CD4-positive, alpha-beta T cell (primary cell): Measurements from ENCODE around the gene OPCML. TPM values are rescaled to one million over a fixed set of nuclear protein-coding genes. Genes with fewer than 3 reads are reported as not detected.

Source experiments
- ATAC-seq: fragments of 200-7000 bp; cut with Tn5 transposase; one replicate; pipeline ENCODE4 v1.10.0; 2022; ENCODE audit warnings: mild to moderate bottlenecking; ENCODE audit not compliant: poor library complexity
- CTCF ChIA-PET: fragments of 350-600 bp; sonication (Branson Sonifier 250); formaldehyde crosslinking; loops from one replicate; lab custom pipeline; 2021; ENCODE audit warnings: antibody characterized with exemption, inconsistent platforms; lab: Charles Lee
- POLR2A ChIA-PET: fragments of 350-600 bp; sonication (Branson Sonifier 250); formaldehyde crosslinking; loops from one replicate; lab custom pipeline; 2021; ENCODE audit warnings: antibody characterized with exemption, inconsistent platforms; lab: Charles Lee
- DNase-seq, 14 experiments: peaks; one replicate each; pipeline ENCODE4 v3.0.0-alpha.2; 2013 to 2020; ENCODE audit warnings: mixed read lengths in 2 of 14
- H3K27ac ChIP-seq, 2 donors: one replicate each; pipeline versions ENCODE4 v1.5.1 to v1.7.0; 2013; ENCODE audit warnings: low read length in 2 of 2, low read depth in 1 of 2, mild to moderate bottlenecking in 1 of 2
- H3K27me3 ChIP-seq, 2 experiments: 1 replicate in 1 of 2; 2 replicates in 1 of 2; pipeline versions ENCODE4 v1.6.1 to v1.7.0; 2013; ENCODE audit warnings: low read length in 2 of 2, control low read depth in 1 of 2, mild to moderate bottlenecking in 1 of 2, moderate library complexity in 1 of 2; ENCODE audit not compliant: insufficient read depth in 2 of 2, control insufficient read depth in 1 of 2
- H3K36me3 ChIP-seq: one replicate; pipeline ENCODE4 v1.6.1; 2013; ENCODE audit warnings: low read length, control low read depth; ENCODE audit not compliant: insufficient read depth
- H3K4me1 ChIP-seq: one replicate; pipeline ENCODE4 v1.6.1; 2013; ENCODE audit warnings: low read length, control low read depth; ENCODE audit not compliant: insufficient read depth
- H3K4me3 ChIP-seq: one replicate; pipeline ENCODE4 v1.5.1; 2013; ENCODE audit warnings: mild to moderate bottlenecking, low read length, moderate library complexity
- H3K9me3 ChIP-seq, 2 experiments: 1 replicate in 1 of 2; 2 replicates in 1 of 2; pipeline versions ENCODE4 v1.6.1 to v1.7.0; 2013; ENCODE audit warnings: low read length in 2 of 2, mild to moderate bottlenecking in 2 of 2, control low read depth in 1 of 2, moderate library complexity in 1 of 2; ENCODE audit not compliant: control insufficient read depth in 1 of 2, insufficient read depth in 1 of 2
- H3K27ac Mint-ChIP-seq: one replicate; pipeline ENCODE4 v1.8.0; 2020; ENCODE audit warnings: mixed read lengths
- H3K27me3 Mint-ChIP-seq: one replicate; pipeline ENCODE4 v1.8.0; 2021; ENCODE audit warnings: mixed read lengths
- H3K36me3 Mint-ChIP-seq: one replicate; pipeline ENCODE4 v1.8.0; 2021; ENCODE audit warnings: low read depth, mixed read lengths
- H3K4me1 Mint-ChIP-seq: one replicate; pipeline ENCODE4 v1.8.0; 2021; ENCODE audit warnings: low read depth, mixed read lengths
- H3K4me3 Mint-ChIP-seq: one replicate; pipeline ENCODE4 v1.8.0; 2020; ENCODE audit warnings: mild to moderate bottlenecking, mixed read lengths
- H3K9me3 Mint-ChIP-seq: one replicate; pipeline ENCODE4 v1.8.0; 2020; ENCODE audit warnings: mixed read lengths
- intact Hi-C, 2 experiments: fragments of 100-400 bp; cut with DNase I in 1 of 2; cut with micrococcal nuclease in 1 of 2; formaldehyde crosslinking; loops; one replicate each; pipeline versions ENCODE4 v1.15.1 to v1.9.0; 2023 to 2025; cut with DNase I, micrococcal nuclease
- total RNA-seq, 174 experiments: library from RNA in 2 of 174; stranded (reverse) in 2 of 174; gene quantifications; one replicate each; pipeline ENCODE4 v1.2.3 and lab custom pipeline; 2021 to 2026
- TF ChIP-seq, protein P1 (sequence below): fragments of 200-600 bp; IDR thresholded peaks from one replicate; pipeline ENCODE4 v1.8.0; 2022; ENCODE audit warnings: antibody characterized with exemption, mild to moderate bottlenecking

OPCML gene
- total RNA-seq, 2 experiments from 2014 or later, result not detected

DNA sequence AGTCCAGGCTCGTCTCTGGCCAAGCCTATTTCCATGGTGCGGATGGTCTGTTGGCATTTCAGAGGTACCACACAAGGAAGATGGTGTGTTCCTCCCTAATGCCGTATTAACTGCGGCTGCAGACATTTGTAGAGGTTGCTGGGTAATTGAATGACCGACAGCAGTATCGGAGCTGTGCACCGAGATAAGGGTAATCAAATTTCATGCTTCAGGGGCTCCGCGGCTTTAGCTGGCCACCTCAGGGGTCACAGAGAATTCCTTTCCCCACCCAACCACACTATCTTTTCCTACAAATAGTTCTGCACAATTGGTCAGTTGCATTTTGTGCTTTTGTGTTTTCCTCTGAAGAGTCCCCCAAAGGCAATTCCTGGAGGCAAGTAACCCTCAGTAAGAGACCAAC is 297.4 kb downstream of the OPCML start:
- H3K4me3 Mint-ChIP-seq, result no peak overlapping the region
- Histone ChIP-seq H3K36me3 (no peaks in the 10 kb centered on the region), H3K27ac (no peak overlapping the region), H3K27me3 (no peaks in the 10 kb centered on the region), H3K4me3 (no peak overlapping the region), H3K9me3 (peaks cover 0 to 6% of the 10 kb centered on the region in 2 experiments), H3K4me1 (no peaks in the 10 kb centered on the region)
- H3K36me3 Mint-ChIP-seq, result no peaks in the 10 kb centered on the region
- H3K4me1 Mint-ChIP-seq, result no peaks in the 10 kb centered on the region
- DNase-seq, result no peak
- intact Hi-C loops, result no loop called here
- no peak for ATAC-seq
- no peak overlapping the region for H3K27ac Mint-ChIP-seq
- TF ChIP-seq, protein P1, sequence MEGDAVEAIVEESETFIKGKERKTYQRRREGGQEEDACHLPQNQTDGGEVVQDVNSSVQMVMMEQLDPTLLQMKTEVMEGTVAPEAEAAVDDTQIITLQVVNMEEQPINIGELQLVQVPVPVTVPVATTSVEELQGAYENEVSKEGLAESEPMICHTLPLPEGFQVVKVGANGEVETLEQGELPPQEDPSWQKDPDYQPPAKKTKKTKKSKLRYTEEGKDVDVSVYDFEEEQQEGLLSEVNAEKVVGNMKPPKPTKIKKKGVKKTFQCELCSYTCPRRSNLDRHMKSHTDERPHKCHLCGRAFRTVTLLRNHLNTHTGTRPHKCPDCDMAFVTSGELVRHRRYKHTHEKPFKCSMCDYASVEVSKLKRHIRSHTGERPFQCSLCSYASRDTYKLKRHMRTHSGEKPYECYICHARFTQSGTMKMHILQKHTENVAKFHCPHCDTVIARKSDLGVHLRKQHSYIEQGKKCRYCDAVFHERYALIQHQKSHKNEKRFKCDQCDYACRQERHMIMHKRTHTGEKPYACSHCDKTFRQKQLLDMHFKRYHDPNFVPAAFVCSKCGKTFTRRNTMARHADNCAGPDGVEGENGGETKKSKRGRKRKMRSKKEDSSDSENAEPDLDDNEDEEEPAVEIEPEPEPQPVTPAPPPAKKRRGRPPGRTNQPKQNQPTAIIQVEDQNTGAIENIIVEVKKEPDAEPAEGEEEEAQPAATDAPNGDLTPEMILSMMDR, result no peak
- H3K9me3 Mint-ChIP-seq, result peaks cover 5% of the 10 kb centered on the region
- POLR2A ChIA-PET, result no interaction called here
- CTCF ChIA-PET, result no interaction called here
- H3K27me3 Mint-ChIP-seq, result no peaks in the 10 kb centered on the region

DNA sequence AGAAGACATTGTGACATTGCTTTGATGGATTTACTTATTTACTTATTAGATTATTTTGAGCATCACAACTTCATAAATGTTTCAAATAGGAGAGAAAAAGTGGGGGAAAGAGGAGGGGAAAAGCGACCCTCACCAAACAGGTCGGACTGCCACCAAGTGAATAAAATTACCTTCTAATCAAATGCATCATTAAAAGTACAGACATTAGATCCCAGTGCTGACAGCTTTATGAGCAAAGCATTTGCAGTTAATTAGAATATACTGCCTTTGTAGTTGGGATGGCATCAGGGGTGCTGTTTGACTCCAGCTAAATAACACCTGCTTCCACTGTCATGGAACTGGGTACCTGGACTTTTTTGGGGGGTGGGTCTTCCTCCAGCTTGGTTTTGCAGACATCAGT is 299.6 kb downstream of the OPCML start:
- no peak overlapping the region for H3K27ac Mint-ChIP-seq
- H3K36me3 Mint-ChIP-seq, result no peaks in the 10 kb centered on the region
- POLR2A ChIA-PET, result no interaction called here
- CTCF ChIA-PET, result no interaction called here
- no peaks in the 10 kb centered on the region for H3K27me3 Mint-ChIP-seq
- peaks cover 0 to 4% of the 10 kb centered on the region in 2 experiments for H3K27me3 ChIP-seq
- ATAC-seq (no peak), DNase-seq (no peak)
- TF ChIP-seq, protein P1, result no peak
- peaks cover 0 to 8% of the 10 kb centered on the region in 2 experiments for H3K9me3 ChIP-seq
- no peaks in the 10 kb centered on the region for H3K4me1 Mint-ChIP-seq
- no peaks in the 10 kb centered on the region for H3K36me3 ChIP-seq
- H3K4me1 ChIP-seq, result no peaks in the 10 kb centered on the region
- H3K9me3 Mint-ChIP-seq, result peaks cover 7% of the 10 kb centered on the region
- intact Hi-C loops, result no loop called here
- H3K4me3 Mint-ChIP-seq, result no peak overlapping the region
- H3K27ac ChIP-seq, result no peak overlapping the region
- H3K4me3 ChIP-seq, result no peak overlapping the region

DNA sequence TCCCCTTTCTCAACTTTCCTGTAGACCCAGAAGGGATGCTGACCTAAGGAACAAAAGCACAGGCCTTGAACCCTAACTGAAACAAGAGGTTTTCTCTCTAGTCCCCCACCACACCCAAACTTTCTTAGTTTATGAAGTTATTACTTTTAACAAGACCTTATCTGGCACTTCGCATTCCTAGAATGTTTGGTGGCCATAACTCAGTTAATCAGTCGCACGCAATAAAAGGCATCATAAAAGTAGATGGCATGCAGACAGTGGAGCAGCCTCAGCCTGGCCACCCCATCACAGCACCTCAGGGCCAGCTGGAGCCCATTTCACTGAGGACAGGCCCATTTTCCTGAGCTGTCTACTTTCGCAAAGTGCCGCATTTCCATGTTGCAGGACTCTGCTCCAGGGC is 301.9 kb downstream of the OPCML start:
- Mint-ChIP-seq H3K27ac (no peak overlapping the region), H3K36me3 (no peaks in the 10 kb centered on the region), H3K4me3 (no peak overlapping the region), H3K4me1 (no peaks in the 10 kb centered on the region), H3K27me3 (no peaks in the 10 kb centered on the region), H3K9me3 (peaks cover 7% of the 10 kb centered on the region)
- TF ChIP-seq, protein P1, result no peak
- Histone ChIP-seq H3K27me3 (peaks cover 0 to 6% of the 10 kb centered on the region in 2 experiments), H3K4me1 (no peaks in the 10 kb centered on the region), H3K9me3 (peaks cover 0 to 15% of the 10 kb centered on the region in 2 experiments), H3K27ac (no peak overlapping the region), H3K4me3 (no peak overlapping the region), H3K36me3 (no peaks in the 10 kb centered on the region)
- intact Hi-C loops, result no loop called here
- POLR2A ChIA-PET, result no interaction called here
- no peak for DNase-seq
- ATAC-seq, result no peak
- CTCF ChIA-PET, result no interaction called here
